Limb (tissue), 2 donors: Measurements from ENCODE around the gene LRRC75A.
"Not testable (repeated sequence)": the region's sequence is repeated elsewhere in the genome, so short reads cannot be mapped to it uniquely, and the experiment has no call there.

Source experiments
- DNase-seq, 2 donors: peaks; one replicate each; pipeline ENCODE4 v3.0.0-alpha.2; 2016; ENCODE audit errors: extremely low spot score in 2 of 2

Gene LRRC75A, protein sequence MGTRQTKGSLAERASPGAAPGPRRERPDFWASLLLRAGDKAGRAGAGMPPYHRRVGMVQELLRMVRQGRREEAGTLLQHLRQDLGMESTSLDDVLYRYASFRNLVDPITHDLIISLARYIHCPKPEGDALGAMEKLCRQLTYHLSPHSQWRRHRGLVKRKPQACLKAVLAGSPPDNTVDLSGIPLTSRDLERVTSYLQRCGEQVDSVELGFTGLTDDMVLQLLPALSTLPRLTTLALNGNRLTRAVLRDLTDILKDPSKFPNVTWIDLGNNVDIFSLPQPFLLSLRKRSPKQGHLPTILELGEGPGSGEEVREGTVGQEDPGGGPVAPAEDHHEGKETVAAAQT

GRCh38 chr17:16491703-16492612, at the start of gene LRRC75A:
Gene LRRC75A, minus strand, starts transcription at chr17:16492193. Its CDS starts 203 bp downstream, at chr17:16491990.
- DNase-seq, result peak; percentile 59 to 82

- DNase-seq, result no peak
Measured at GRCh38 chr17:16537130-16537458, 45.1 kb upstream of the LRRC75A start.

DNA sequence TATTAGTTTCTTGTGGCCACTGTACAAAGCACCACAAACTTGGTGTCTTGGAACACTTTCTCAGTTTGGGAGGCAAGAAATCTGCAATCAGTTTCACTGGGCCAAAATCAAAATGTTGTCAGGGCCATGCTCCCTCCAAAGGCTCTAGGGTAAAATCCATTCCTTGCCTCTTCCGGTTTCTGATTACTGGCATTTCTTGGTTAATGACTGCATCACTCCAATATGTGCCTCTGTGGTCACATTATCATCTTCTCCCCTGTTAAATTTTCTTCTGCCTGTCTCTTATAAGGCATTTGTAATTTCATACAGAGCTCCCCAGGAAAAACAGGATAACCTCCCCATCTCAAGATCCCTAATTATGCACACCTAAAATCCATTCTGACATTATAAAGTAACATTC, 42.2 kb upstream of the LRRC75A start:
- DNase-seq, result no peak

DNA sequence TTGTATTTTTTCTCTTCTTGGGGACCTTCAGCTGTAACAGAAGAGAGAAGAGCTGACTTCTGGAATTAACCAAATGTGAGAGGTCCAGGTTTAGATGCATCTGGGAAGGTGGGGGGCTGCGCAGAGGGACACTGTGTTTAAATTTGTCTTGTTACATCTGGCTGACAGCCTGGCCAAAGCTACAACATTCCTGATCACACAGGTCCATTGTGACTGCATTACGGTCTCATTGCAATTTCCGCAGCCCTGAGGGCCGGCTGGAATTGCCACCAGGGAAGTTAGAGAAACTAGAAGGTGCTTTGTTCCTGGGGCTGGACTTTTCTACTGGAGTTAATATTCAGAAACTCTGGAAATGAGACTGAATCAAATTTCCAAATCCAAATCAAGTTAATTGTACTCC, 37.9 kb upstream of the LRRC75A start:
- no peak for DNase-seq

DNA sequence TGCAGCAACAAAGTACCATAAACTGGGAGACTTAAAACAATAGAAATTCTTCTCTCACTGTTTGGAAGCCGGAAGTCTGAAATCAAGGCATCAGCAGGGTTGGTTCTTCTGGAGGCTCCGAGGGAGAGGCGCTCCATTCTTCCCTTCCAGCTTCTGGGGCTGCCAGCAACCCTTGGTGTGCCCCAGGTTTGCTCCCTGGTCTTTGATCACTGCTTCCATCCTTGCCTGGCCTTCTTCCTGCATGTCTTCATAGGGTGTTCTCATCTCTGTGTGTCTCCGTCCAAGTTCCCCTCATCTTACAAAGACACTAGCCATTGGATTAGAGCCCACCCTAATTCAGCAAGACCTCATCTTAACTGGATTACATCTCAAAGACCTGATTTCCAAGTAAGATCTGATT, 35.3 kb upstream of the LRRC75A start:
- DNase-seq, result no peak

- DNase-seq, result not testable (repeated sequence)
Measured at GRCh38 chr17:16525556-16525955, 33.6 kb upstream of the LRRC75A start.

GRCh38 chr17:16521070-16521727, 29.2 kb upstream of the LRRC75A start:
- DNase-seq, result peak; percentile 77 to 90

DNA sequence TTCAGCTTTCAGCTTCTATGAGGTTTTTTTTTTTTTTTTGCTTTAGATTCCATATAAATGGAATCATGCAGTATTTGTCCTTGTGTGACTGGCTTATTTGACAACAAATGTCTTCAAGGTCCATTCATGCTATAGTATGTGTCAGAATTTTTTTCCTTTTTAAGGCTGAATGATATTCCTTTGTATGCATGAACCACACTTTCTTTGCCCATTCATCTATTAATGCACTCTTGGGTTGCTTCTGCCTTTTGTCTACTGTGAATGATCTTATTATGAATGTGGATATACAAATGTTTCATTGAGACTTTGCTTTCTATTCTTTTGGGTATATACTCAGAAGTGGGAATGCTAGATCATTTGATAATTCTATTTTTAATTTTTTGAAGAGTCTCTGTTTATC, 27.0 kb upstream of the LRRC75A start:
- no peak for DNase-seq

DNA sequence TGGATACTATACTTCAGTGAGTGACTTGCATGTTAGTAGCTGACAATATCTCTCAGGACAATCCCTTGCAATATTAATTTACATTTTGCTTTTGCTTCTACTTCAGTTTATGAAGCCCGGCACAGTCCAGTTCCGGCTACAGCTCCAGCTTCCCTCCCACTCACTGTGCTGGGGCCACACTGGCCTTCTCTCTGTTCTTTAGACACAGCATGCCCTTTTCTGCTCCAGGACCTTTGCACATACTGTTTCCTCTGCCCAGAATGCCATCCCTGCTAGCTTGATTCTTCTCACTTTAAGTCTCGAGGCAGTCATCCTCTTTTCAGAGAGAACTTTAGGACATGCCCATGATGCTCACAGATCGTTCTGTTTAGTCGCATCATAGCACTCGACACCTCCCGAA, 25.5 kb upstream of the LRRC75A start:
- no peak for DNase-seq

DNA sequence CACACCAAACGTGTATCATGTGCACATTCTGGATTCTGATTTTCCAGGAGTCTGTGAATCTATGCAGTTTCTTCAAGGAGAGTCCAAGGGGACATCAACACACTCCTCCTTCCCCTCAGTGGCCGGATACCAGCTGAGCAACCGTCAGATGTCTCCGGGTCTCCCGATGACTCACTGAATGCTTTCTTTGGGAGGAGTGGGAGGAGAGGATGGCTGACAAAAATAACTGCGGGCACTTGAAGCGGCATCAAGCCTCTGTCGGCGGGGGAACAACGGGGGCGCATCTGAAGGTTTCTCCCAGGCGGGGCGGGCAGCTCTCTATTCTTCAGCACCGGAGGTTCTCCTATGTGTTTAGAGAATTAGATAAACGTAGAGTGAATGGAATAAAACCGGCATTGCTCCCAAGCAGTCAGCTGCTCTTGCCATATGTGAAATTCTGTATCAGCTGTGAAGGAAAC, 24.6 kb upstream of the LRRC75A start:
- no peak for DNase-seq

GRCh38 chr17:16515933-16516332, 23.9 kb upstream of the LRRC75A start:
- DNase-seq, result no peak

DNA sequence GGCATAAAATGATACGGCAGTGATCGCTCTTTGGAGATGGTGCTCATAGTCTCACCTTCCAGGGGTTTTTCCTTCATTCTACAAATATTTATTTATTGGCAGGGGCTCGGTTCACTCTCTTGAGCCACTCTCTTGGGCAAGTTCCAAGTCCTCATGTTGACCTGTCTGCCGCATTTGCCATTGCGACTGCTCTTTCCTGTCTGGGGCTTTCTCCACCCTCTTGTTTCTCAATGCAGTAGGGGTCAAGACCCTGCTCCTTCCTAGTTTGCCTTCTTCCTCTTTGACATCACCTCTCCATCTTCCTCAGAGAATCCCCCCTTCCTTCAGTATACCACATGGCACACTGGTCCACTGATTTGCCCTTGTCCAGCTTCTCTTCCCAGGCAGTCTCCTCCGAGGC, 21.9 kb upstream of the LRRC75A start:
- DNase-seq, result no peak

GRCh38 chr17:16512011-16512410, 20.0 kb upstream of the LRRC75A start:
- peak in 1 of 2 donors; percentile 66 for DNase-seq

DNA sequence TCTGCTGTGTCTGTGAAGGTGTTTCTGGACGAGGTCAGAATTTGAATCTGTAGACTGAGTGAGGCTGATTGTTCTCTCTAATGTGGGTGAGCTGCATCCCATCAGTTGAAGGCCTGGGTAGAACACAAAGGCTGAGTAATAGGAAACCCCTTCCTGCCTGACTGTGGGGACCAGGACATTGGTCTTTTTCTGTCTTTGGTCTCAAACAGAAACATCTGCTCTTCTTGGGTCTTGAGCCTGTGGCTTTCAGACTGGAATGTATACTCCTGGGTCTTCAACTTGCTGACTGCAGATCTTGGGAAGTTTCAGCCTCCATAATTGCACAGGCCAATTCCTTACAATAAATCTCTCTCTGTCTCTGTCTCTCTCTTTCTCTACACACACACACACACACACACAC, 19.6 kb upstream of the LRRC75A start:
- no peak for DNase-seq

GRCh38 chr17:16507918-16508533, 16.0 kb upstream of the LRRC75A start:
- DNase-seq, result no peak

- DNase-seq, result no peak
Measured at GRCh38 chr17:16506188-16506587, 14.2 kb upstream of the LRRC75A start.

DNA sequence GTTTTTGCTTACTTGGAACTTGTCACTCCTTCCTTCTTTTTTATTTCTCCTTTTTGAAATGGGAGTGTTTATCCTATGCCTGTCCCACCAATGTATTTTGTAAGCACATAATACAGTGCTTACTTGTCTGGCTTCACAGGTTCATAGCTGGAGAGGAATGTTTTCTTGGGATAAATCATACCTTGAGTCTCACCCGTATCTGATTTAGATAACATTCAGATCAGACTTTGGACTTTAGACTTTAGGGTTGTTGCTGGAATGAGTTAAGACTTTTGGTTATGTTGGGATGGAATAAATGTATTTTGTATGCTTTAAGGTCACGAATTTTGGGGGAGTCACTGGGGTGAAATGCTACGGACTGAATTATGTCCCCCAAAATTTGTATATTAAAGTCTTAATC, 13.0 kb upstream of the LRRC75A start:
- DNase-seq, result no peak

DNA sequence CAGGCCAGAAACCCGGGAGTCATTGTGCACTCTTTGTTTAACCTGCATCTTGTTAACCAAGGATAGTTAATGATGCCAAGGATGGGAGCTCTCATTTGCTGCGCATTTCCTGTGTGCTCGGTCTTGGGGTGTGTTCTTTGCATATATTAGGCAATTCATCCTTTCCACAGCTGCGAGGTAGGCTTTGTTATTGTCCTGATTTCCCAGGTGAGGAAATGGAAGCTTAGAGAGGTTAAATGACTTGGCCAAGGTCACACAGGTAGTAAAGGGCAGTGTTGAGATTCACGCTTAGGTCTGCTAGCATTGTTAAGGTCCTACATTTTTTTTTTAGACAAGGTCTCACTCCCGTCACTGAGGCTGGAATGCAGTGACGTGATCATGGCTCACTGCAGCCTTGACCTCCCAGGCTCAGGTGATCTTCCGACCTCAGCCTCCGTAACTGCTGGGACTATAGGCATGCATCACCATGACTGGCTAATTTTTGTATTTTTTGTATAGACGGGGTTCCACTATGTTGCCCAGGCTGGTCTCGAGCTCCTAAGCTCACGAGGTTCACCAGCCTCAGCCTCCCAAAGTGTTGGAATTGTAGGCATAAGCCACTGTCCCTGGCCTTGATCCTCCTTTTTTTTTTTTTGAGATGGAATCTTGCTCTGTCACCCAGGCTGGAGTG, 5.0 kb upstream of the LRRC75A start:
- no peak for DNase-seq

- no peak for DNase-seq
Measured at GRCh38 chr17:16495980-16496819, 4.2 kb upstream of the LRRC75A start.

- DNase-seq, result no peak
Measured at GRCh38 chr17:16495561-16495960, 3.6 kb upstream of the LRRC75A start.
